ENCODE measurements around the gene RNF215.
"Not testable (repeated sequence)": the region's sequence is repeated elsewhere in the genome, so short reads cannot be mapped to it uniquely, and the experiment has no call there.

RNF215 gene

DNA sequence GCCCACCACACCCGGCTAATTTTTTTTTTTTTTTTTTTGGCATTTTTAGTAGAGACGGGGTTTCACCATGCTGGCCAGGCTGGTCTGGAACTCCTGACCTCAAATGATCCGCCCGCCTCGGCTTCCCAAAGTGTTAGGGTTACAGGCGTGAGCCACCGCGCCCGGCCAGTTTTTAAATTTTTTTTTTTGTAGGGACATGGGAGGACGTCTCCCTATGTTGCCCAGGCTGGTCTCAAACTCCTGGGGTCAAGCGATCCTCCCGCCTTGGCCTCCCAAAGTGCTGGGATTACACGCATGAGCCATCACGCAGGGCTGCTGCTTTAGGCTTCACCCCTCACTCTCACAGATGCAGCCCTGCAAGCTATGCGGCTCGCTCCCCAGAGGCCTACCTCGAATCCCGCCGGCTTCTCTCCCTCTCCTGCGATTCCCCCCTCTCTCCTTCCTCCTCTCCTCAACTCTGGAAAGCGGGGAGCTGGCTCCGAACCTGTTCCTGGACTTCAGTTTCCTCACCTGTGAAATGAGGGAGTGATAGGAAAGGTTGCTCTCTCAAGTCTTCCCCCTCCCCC lies 29.5 kb downstream of the RNF215 start:
- no peak for DNase-seq

DNA sequence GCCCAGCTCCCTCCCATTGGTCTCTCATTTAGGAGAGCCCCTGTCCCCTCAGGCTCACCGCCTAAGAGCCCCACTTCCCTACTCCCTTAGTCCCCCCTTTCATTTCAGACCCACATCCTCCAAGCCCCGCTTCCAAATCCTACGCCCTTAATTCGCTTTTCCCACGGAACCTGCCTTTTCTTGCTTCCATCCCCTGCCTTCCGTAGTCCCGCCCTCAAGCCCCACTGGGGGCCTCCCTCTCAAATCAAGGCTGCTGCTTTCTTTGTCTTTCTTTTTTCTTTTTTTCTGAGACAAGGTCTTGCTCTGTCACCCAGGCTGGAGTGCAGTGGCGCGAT lies 30.0 kb downstream of the RNF215 start:
- DNase-seq, result no peak

DNA sequence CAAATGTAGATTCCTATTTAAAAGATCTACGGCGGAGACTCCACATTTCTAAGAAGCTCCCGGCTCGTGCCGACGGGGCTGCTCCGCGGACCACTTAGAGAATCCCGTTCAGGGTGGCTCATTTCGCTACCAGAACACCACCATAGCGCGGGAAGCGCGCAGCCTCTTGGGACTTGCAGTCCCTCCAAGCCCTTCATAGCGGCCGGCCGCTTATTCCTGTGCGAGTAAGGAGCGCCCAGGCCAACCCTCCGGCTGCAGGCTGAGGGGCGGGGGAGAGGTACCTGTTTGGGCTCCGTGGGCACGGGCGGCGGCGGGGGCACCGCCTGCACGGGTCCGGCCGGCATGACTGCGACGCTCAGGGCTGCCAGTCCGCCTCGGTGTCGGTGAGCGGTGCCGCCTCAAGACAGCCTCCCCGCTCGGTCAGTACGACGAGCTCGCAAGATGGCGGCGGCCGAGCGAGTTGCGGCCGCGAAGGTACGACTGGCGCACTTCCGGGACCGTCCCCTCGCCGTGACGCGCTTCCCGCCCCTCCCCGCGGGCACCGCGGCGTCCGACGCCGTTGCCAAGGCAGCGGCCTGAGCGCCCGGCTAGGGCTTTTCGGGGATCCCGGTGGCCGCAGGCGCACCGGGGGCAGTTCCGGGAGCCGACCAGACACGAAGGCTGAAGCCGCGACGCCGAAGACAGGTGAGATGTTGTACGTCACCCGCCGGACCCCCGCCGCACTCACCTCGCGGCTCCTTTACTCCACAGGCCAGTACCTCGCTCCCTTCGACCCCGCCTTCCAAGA lies 30.6 kb downstream of the RNF215 start, which contains the start of the genes CCDC157 and SF3A1:
Gene CCDC157, plus strand, starts transcription at position 559 of the 787 bp plus-strand sequence. CDS start 8,994 bp downstream, outside the sequence.
Gene SF3A1, minus strand, starts transcription at position 446 of the 787 bp plus-strand sequence. Its CDS starts 102 bp downstream, at position 344.
- DNase-seq, result peak; percentile 82

DNA sequence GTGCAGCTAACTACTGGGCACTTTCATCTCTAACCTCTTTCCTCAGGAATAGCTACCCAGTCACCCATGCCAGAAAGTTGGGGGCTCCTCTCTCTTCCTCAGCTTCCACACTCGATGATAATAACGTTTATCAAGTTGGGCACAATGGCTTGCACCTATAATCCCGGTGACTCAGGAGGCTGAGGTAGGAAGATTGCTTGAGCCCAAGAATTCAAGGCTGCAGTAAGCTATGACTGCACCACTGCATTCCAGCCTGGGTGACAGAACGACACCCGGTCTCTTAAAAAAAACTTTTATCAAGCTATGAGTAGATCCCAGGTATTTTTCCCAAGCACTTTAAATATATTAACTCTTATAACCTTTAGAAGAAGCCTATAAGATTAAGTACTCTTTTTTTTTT lies 32.6 kb downstream of the RNF215 start:
- no peak for DNase-seq

DNA sequence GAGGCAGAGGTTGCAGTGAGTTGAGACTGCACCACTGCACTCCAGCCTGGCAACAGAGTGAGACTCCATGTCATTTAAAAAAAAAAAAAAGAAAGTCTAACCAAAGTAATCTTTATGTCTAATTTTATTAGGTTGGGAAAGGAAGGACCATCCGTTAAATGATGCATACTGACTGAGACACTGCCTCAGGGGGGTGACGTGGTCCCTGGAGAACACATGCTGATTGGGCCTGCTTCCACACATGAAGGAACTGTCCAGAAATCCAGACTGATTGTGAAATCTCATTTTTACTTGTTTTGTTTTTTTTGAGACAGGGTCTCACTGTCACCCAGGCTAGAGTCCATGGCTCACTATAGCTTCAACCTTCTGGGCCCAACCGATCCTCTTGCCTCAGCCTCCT lies 36.0 kb downstream of the RNF215 start:
- DNase-seq, result no peak

DNA sequence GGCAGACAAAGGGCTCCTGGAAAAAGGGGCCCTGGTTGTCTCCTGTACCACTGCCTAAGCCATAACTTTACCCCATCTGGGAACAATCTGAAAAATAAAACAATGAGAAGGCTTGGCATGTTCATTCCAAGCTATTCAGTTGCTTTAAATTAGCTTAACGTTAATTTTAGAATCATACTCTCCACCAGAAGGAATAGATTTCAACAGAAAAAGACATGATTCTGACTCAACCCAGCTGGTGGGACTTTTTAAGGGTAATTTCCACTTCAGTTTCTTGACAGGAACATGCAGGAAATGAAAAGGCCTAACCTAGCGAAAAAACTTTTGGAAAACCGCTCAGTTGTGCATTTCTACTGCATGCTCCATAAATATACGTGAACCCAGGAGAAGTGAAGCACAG lies 38.4 kb downstream of the RNF215 start:
- no peak for DNase-seq

DNA sequence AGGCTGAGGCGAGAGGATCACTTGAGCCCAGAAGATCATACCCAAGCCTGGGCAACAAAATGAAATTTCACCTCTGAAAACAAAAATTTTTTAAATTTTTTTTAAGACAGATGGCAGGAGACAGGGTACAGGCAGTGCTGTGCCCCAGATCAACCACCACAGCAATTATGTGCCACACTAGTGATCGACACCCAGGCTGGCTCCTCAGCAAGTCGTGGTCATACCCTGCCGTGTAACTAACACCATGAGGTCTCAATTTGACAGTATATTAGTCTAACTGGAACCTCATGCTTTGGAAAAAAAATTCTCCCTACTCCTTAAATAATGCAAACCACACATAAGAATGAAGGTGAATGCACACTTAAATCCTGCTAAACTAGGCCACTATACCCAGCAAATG lies 38.8 kb downstream of the RNF215 start:
- no peak for DNase-seq

DNA sequence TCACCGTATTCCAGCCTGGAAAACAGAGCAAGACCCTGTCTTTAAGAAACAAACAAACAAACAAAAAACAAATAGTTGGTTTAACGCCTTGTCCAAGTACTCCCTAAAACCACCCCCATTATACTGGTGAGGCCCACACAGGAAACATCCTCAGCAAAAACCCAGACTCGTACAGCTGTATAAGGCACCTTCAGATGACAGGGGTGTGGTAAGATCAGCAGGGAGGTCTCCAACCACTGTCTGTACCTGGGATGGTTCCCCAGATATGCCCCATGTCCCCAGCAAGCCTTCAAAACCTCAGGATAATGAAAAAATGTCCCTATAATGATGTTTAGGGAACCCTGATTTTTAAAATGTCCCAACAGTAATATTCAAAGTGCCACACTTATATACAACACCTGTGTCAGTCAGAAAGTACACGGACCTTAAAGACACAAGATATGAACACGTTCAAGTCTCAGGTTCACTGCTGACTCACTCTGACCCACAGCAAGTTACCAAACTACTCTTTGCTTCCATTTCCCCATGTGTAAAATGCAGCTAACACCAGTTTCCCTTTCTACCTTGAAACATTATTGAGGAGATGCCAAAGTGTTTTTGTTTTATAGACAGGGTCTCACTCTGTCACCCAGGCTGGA lies 39.8 kb downstream of the RNF215 start:
- DNase-seq, result no peak

DNA sequence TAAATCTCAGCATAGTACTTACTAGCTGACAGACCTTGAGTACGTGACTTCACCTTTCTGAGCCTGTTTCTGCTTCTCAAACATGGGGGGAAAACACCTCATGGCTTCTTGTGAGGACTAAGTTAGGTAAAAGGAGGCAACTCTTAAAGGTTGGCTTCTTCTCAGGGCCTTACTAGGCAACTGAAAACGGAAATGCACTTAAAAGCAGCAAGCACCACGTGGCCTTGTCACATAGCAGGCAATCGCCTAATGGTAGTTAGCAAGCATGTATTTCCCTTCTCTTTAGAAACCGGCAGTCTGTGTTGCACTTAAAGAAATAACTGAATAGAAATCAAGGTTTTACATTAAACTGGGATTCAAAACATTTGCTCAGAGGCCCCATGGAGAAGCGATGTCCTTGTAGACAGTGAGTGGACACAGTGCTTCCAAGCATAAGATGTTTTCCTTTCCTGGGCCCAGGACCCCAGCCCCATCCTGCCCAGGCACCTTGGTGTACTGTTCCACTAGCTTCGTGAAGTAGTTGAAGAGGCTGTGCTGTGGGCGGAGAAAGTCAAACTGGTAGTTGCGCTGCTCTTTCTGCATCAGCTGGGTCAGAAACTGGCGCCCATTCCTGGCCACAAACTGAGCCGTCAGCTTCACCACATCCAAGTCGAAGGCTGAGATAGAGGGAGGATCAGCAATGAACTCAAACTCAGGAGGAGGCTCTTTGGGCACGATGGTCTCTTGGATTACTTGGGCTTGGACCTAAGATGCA lies 42.6 kb downstream of the RNF215 start:
- DNase-seq, result peak; percentile 50

DNA sequence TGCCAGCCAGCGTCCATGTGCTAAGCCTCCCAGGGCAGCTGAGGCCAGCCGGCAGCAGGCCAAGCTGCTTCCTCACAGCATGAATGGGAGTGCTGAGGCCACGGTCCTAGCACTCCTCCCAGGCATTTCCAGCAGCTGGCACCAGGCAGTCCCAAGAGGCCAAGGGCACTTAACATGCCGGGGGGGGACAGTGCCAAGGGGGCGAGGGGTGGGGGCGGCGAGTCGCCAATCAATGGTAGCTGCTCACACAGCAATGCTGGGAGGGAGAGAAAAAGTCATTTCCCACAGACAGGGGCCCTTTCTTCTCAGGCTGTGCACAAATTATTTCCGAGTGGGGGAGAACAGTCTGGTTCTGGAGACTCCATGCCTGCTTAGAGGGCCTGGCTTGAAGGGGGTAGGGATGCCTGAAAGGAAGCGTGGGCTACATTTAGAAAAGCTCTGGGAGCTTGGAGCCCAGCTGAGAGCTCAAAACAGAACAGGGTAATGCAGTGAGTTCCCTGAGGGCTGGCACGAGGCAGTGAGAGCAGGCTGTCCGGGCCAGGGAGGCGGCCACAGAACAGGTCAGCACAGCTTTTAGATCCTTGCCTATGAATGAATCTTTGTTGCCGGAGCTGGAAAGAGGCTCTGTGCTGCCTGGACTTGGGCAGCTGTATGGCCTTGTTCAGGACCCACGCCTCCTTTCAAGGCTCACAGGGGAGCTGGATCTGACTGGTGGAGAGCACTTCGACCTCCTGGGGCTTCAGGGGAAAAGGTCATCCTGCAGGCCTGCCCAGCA lies 46.1 kb downstream of the RNF215 start:
- DNase-seq, result no peak

DNA sequence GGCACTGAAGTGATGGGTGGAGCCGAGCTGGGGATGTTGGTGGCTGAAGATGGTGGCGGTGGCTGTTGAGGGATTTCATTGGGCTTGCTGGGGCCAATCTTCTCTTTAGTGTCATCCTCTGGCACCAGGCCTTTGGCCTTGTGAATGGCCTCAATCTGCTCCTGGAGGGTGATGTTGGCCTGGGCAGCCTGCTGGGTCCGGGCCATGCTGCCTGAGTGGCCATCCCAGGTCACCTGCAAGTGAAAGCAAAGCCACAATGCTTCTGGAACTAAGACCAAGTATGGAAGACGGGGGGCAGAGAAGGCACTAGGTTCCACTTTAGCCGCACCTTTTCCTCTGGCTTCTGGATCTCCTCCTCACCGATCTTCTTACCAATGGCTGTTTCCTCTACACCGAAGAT lies 48.4 kb downstream of the RNF215 start:
- no peak for DNase-seq

DNA sequence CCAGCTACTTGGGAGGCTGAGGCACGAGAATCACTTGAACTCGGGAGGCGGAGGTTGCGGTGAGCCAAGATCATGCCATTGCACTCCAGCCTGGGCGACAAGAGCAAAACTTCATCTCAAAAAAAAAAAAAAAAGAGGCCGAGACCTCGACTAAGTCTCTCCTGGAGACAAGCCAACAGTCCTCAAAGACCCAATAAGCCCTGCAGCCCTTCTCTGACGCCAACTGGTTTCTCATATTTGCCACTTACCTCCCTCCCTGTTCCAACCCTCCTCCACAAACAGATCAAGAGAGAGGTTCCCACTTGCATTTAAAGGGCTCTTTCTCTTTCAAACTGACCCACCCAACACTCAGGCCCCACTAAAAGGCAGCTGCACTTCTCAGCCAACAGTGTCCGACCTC lies 48.9 kb downstream of the RNF215 start:
- DNase-seq, result not testable (repeated sequence)

DNA sequence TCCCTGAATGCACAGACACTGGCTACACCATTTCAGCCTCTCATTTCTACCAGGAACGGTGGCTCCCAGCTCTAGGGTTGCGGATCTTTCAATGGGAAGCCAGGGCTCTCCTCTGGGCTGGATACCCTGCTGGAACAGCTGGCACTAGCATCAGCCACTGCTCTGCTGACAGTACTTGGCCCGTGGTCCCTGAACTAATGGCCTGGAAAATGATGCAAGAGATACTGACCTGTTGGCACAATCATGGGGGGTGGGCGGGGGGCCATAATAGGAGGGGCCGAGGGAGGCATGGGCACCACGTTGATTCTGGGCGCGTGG lies 49.8 kb downstream of the RNF215 start:
- DNase-seq, result no peak

DNA sequence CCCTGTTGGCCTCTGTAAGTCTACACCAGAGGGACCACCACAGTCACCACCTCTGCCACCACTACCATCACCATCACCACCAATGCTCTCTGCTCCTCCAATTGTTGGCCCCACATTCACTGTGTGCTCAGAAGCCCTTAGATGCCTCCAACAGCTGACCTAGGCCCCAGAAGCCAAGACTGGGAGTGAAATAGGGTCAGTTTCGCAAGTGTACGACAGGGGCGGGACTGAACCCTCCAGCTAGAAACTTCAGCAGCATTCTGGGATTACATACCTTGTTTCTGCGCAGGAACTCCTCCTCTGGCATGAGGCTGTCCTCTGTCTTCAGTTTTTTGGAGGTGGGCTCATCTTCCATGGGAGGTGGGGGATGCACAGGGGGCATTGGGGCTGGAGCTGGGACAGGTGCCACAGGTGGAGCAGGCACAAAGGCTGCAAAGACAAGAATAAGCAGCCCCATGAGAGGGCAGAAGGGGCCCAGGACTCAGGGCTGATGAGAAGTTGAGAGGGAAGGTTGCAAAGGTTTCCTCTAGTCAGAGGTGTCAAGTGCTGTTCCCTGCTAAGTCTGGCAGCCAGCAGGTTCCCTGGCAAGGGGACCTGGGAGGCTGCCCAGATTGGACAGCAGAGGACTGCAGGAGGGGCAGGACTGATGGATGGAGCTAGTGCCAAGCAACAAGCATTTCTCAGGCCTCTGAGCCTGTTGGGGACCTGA lies 50.3 kb downstream of the RNF215 start:
- no peak for DNase-seq

DNA sequence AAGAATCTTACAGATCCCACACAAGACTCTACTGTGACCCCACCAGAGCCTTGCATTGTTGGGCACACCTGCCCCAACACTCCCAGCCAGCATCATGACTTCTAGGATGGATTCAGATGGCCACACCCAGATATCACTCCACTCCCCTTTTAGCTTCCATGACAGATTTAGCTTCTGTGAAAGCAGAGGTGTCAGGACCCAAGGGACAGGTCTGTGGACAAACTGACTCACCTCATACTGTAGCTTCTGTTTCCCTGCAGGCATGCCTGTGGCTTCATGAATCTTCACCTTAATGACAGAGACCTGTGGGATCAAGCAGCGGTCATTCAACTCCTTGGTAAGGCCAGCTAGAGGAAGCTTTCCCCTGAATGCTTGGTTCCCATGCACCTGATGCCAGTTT lies 52.0 kb downstream of the RNF215 start:
- no peak for DNase-seq

DNA sequence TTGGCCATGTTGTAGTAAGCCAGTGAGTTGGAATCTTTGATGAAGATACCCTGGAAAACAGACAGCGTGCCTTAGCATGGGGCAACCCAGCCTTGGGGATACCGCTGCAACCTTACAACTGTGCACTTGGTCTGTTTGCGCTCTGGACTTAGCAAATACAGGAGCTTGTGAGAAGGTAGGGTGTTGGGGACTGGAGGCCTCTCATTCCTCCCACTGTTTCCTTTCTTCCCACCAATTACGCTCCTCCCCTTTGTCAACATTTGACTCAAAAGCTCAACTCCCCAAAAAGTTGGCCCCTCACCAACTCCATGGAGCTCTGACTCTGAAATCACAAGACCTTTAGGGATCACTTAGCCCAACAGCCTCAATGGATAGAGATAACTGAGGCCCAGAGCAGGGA lies 52.6 kb downstream of the RNF215 start:
- DNase-seq, result no peak

DNA sequence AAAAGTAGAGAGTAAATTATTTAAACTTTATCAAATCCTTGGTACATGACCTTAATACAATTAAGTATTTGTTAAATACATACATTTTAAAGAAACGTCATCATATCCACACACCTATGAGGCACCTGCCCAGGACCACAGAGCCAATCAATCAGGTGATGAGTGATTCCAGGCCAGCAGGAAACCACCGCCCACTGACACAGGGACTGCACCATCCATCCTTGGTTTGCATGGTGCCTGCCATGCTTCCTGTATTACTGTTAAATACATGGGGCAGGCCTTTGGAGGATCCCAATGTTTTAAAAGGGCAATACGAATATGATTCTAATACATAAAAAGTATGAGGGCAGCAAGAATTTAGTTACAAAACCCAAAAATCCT lies 53.5 kb downstream of the RNF215 start:
- DNase-seq, result no peak

DNA sequence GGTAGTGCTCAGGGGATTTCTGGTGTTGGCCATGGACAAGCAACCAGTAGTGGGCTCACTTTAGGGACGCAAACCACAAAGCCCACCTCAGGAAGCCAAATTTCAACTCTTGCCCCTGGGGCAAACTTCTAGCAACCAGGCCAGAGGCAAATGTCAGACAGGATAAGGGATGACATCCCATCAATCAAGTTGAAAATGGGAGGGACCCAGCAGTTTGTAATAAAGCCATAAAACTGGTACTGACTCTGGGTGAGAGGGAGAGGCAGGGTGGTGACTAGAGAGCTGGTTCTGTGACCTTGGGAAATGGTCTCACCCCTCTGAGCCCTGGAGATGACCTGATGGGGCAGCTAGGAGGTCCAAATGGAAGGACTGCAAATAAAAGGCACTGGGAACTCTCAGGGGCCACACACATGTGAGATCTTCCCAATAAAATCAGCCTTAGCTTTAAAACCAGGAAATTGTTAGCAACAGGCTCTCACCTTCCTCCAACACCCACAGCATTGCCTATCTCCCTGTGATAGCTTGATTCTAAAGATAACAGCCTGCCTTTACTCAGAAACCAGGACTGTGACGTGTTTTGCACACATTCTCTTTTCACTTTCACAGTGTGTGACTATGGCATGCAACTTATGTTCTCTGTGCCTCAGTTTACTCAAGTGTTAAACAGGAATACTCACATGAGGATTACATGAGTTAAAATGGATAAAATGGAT lies 54.1 kb downstream of the RNF215 start:
- no peak for DNase-seq

DNA sequence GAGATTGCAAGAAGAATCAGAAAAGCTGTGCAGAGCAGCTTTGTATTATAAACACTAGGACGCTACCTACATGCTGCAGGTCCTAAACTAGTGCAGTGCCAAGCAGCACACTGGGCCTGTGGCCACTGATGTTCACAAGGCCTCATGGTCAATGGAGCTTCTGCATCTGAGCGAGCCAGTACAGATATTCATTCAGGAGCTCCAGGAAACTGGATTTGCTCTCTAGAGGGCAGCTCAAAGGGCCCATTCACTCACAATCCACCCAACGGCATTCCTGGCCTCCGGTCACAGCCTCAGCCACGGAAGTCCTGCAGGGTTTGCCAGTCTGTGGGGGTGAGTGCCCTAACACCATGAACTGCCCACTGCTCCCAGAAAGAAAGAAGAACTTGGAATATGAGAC lies 54.7 kb downstream of the RNF215 start:
- DNase-seq, result no peak
